Activated CD4-positive, alpha-beta T cell treated with anti-CD3 and anti-CD28 coated beads for 4 hours (primary cell): Measurements from ENCODE around the gene MLLT6.

Experiments used
- DNase-seq, 2 donors: peaks; one replicate each; pipeline ENCODE4 v3.0.0-alpha.2; 2020

The MLLT6 gene

DNA sequence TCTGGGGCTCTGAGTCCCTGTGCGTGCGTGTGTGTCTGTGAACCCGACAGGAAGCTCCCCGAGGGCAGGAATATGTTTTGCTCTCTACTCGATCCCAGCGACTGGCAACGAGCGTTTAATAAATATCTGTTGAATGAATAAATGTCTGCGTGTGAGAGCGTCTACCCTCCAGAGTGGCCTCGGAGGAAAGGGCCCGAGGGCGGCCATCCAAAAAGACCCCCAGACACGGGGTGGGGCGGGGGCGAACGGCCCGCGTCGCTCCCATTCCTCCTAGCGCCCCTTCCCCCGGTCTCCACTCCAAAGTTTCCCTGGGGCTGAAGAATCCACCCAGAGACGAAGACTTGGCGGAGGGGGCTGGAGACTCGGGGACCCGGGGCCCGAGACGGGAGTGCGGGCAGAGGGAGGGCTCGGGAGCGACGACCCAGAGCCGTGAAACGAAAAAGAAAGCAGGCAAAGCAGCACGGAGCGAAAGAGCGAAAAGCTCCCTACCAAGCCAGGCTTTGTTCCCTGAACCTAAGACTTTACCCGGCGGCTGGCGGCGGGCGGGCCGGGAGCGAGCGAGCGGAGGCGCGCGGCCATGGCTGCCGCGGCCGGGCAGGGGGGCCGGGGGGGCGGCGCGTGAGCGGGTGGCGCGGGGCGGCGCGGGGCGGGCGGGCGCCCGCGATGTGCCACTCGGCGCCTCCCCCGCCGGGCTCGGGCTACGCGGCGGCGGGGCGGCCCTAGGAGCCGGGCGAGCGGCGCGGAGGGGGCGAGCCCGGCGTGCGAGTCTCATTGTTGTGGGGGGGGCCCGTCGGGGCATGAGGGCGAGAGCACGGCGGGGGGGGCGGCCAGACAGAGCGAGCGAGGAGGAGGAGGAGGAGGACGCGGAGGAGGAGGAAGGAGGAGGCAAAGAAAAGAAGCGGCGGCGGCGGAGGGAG lies at the start of gene MLLT6:
TSS of gene MLLT6 (plus strand) at position 668 of the 917 bp plus-strand sequence. CDS start 360 bp downstream, outside the sequence.
- DNase-seq, result peak; percentile 88 to 95

DNA sequence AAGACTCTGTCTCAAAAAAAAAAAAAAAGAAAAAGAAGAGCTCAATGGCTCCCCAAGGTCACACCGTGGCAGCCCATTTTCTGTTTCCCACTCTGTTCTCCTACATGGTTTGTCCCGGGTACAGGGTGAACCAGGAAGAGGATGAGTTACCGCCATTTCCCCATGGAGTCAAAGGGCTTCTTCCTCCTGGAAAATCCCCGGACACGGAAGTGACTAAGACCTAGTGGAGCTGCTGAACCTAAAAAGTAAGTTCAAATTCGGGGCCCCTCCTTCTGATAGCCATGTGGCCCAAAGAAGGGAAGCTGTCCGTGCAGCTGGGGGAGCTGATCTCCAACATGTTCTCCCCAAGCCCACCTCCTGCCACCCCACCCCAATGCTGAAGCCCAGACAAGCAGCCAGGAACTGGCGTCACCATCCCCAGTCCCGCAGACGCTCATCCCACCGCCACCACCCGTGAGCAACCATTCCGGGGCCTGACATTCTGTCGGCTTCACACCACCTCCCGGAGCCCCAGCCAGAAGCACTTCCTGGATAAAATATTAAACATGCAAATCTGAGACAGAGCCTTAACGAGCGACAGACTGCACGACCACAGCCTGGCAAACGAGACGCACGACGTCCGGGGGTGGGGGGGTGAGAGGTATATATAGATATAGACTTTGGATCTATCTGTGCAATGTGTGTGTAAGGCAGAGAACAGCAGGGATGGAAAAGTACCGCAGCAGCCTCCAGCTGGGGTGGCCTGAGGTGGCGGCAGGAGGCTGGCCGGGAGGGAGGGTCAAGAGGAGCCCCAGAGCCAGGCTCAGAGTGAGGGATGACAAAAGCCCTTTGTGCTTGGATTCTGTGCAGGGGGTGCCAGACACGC lies 47.9 kb upstream of the MLLT6 start:
- DNase-seq, result no peak

DNA sequence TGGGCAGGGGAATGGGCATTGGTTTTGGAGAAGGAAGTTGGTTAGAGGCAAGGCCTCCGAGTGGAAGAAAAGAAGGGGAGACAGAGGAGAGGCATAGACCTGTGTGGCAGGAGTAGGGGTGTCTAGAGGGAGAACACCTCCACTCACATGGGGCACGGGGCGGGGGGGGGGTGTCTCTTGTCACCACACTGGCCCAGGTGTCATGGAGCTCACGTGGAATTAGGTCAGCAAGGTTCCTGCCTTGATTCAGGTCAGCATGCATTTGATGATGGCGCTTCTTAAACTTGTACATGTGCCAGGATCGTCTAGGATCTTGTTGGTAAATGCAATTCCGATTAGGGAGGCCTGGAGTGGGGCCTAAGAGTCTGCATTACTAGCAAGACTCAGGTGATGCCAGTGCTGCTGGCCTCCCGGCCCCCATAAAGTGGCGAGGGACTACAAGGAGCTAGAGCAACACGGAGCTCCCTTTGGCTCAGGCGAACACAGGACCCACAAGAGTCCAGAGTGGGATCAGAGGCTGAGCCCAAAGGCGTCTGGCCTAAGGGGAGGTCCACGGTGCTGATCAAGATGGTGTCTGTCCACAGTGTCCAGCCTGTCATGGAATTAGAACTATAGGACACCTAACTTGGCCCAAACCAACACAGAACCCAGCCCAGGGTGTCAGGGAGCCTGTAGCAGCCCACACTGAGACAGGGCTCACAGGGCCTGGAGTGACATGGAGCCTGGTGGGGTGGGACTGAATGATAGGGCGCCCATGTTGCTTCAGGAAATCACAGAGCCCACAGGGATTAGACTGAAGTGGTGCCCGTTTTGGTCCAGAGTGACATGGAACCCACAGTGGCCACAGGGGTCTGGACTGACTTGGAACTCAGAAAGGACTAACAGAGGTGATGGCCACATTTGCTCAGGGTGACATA lies 47.0 kb upstream of the MLLT6 start:
- DNase-seq, result no peak

DNA sequence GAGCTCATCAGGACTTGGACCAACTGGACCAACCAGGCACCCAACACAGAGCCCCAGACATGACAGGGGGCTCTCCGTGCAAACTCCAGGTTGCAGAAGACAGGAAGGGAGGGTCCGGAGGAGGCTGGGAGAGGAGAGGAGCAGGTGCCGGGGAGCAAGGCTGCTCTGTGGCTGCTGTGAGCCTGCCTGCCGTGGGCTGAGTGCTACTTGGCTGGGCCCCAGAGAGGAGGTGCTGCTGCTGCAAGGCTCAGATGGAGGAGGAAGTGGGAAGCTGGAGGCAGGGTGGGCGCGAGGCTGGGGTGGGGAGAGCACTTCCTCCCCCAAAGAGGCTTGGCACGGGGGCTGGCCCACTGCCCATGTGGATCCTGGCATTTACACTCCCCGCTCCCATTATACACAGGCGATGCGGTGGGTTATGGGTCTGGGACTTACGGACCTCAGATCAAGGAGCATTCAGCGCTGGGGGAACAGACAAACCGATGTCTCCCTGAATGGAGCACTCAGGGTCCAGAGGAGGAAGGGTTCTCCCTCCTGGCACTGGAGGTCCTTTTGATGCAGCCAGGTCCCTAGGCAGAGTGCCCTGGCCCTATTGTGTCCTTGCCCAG lies 46.2 kb upstream of the MLLT6 start:
- DNase-seq, result no peak

DNA sequence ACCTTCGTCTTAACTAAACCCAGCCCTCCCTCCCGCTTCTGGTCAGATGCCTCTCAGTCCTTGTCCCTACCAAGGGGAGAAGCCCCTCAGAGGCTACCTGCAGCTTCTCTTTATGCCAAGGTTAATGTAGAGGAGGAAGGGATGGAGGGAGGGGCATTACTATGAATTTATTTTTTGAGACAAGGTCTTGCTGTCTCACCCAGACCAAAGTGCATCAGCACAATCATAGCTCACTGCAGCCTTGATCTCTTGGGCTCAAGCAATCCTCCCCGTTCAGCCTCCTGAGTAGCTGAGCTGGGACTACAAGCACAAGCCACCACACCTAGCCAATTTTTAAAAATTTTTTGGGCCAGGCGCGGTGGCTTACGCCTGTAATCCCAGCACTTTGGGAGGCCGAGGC lies 45.7 kb upstream of the MLLT6 start:
- no peak for DNase-seq

DNA sequence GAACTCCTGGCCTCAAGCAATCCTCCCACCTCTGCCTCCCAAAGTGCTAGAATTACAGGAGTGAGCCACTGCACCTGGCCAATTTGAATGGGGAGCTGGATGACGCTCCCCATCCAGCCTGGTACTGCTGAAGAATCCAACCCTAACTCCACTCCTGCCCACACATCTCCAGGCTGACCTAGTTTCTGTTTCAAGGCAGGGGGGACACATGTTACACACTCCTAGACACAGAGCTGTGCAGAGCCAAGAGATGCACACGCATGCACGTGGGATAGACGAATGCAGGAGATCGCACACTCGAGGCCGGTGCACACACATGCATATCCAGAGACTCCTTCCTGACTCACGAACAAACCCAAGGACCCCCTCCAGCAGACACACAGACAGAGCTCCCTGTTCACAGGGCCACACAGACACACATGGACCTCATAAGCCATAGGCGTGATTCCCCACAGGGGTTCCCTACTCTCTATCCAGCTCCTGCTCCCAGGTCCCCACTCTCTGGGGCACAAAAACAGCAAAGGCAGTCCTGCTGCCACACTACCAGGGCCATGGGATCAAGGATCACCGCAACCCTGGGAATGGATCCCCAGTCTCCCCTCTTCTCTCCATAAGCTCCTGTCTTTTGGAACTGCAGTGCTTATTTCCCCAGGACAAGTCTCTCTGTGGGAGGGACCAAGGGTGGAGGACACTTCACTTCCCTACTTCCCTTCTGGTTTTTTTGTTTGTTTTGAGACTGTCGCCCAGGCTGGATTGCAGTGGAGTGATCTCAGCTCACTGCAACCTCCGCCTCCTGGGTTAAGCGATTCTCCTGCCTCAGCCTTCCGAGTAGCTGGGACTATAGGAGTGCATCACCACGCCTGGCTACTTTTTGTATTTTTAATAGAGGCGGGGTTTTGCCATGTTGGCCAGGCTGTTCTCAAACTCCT lies 44.7 kb upstream of the MLLT6 start:
- no peak for DNase-seq

DNA sequence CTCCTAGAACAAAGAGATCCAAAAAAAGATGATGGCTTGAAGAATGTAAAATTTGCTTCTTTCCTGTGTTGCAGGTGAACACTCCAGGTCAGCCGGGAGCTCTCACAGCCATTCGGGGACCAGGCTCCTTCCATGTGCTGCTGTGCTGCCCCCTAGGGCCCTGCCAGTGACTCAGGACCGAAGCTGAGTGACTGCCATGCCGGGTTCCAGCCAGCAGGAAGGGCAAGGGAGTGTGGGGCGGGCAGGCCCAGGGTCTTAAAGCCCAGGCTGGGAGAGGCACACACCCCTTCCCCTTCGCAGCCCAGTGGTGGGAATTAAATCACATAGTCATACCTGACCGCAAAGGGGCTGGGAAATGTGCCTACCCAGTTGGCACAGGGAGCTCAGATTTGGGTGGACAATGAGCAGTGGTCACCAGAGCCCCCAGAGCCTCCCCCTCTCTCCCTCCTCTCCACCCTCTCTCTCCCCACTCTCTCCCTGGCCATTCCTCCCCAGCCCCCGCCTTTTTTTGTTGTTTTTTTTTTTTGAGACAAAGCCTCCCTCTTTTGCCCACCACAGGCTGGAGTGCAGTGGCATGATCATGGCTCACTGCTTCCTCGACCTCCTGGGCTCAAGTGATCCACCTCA lies 41.8 kb upstream of the MLLT6 start:
- DNase-seq, result peak; percentile 29 to 32

DNA sequence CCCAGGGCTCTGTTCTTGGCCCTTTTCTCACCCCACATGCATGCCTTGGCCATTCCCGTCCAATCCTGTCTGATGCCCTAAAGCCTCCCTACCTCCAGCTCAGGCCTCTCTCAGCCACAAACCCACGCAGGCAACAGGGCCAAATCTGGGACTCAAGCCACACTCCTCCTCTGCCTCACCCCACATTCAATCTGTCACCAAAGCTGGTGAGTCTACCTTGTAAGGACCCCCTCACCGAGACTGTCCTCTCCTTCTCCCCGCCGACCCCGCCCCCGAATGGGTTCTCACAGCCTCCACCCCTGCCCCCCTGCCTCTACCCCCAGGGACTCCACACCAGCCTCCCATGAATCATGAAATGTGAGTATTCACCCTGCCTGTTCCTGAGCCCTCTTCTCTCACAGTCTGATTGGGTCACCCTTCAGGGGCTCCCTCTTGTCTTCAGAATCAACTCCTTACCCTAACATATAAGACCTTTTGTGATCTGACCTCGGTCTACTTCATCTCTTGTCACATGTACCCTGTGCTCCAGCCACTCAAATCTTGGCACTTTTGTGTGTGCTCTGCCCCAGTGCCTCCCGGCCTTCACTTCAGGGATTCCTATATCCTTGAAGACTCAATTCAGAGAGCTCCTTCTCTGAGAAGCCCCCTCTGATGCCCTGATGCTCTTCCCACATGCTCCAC lies 41.0 kb upstream of the MLLT6 start:
- no peak for DNase-seq

DNA sequence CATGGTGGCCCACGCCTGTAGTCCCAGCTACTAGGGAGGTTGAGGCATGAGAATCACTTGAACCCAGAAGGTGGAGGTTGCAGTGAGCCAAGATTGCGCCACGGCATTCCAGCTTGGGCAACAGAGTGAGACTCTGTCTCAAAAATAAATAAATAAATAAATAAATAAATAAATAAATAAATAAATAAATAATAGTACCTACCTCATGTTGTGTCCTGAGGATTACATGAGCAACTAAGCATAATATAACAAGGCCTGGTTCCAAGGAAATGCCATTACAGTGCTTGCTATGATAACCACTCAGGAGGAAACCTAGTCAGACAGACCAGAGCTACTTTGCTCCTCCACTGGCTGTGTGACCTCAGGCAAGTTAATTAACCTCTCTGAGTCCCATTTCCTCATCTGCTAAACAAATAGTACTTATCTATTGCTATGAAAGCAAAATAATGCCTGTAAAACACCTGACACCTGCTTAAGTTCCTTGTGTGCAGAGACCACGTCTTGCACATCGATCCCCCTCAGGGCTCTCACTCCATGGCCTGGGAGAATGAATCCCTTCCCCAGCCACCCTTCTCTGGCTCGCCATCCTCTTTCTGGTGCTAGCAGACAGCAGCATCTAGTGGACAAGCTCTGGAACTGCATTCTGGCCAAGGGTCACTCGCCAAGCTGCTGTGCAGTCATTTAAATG lies 37.8 kb upstream of the MLLT6 start:
- DNase-seq, result peak; percentile 53 to 55

DNA sequence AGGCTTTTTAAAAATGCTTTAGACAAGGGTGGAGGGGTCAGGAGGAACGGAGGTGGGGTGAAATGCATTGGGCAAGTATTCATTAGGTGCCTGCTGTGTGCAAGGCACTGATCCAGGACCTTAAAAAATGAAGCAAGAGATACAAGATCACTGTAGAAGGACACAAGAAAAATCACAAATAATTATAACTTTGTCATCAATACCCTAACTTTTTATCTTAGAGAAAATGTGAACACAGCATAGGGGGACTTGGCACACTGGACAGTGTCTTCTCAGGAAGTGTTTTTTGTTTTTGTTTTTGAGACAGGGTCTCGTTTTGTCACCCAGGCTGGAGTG lies 37.3 kb upstream of the MLLT6 start:
- DNase-seq, result no peak

DNA sequence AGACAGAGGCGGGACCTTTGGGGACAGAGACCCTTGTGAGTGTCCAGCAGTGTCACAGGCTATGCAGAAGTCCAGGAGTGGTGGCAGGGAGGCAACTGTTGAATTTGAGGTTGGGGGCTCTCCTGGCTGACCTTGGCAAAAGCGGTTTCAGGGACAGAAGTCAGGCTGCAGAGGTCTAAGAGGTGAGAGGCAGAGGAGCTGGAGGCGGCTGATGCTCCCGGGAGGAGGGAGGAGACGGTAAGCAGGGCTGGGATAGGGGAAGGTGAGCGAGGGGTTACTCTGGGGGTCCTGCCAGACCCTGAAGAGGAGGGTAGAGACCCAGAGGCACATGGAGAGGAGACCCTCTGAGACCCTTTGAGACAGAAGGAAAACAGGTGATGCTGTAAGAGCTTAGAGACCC lies 35.6 kb upstream of the MLLT6 start:
- DNase-seq, result no peak

DNA sequence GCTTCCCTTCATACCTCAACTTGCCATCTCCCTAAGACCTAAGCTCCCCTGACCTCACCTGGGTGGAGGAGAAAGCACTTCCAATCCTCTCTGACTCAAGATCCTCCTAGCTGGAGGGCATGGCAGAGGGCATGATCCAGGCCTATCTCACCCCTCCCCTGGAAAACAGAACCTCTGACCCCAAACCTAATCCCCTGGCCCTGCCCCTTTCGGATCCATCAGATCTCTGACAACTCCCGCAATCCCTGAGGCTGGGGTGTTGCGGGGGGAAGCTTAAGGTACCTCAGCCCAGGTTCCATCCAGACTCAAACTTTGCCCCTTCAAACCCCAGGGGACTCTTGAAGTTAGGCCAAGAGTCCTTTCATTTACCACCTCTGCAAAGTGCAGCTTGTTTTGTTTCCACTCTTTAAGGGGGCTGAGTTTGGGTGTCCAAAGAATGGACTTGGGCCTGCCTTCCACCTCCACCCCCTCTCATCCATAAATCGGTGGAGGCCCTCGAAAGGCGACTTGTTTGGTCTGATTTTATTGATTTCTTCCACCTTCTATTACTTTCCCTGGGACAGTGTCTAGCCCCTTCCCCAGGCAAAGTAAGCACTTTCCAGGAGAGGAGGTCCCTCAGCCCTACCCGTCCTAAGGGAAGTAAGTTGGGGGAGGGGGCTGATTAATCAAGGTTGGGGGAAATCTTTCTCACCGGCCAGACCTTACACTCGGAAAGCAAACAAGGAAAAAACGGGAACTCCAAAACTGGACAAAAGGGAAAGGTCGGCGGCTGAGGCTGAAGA lies 32.9 kb upstream of the MLLT6 start:
- no peak for DNase-seq

DNA sequence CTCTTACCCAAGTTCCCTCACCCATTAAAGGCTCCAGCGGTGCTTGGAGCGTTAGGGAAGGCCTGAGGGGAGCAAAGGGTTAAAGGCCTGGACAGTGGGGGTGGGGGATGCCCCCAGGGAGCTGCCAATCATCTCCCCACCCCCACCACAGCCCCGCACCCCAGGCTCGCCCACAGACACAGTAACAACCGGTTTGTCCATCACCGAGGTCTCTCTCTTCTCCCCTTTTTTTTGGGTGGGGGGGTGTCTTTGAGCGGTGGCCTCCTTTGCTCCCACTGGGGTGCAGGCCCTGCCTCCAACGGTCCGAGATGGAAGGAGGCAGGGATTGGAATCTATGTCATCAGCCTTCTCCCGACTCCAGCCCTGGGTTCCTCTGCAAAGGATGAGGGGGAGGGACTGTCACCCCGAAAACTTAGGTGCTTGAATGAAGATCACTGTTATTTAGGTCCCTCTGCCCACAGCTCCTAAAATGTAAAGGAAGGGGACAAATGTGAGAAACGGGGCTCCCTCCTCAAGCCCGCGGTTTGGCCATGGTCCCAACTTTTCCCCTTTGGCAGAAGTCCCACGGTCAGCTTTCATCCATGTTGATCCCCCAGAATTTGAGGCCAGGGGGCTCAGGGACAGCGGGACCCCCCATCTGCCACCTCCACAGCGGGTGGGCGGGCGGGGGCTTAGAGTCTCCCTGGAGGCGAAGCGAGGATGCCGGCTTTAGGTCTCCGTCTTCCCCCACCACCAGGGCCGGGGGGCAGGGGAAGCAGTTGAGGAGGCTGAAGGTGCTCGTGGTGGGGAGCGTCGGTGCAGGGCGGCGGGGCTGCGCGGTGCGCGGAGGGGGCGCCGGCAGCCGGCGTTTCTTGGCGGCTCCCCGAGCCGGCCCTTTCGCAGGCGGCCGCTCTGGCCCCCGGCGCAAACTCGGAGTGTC lies 32.0 kb upstream of the MLLT6 start:
- DNase-seq, result no peak

DNA sequence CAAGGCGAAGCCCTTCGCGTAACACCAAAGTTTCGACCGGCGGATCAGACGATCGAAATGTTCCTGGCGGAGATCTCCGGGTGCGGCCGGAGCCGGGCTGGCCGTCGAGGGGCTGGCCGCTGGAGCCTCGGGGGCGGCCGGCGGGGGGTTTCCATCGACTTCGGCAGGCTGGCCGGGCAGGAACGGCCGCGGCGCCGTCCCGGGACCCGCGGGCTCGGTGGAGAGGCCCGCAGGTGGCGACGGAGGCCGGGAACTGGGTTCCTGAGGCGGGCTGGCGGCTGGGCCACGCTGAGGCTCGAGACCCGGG lies 31.4 kb upstream of the MLLT6 start:
- no peak for DNase-seq

DNA sequence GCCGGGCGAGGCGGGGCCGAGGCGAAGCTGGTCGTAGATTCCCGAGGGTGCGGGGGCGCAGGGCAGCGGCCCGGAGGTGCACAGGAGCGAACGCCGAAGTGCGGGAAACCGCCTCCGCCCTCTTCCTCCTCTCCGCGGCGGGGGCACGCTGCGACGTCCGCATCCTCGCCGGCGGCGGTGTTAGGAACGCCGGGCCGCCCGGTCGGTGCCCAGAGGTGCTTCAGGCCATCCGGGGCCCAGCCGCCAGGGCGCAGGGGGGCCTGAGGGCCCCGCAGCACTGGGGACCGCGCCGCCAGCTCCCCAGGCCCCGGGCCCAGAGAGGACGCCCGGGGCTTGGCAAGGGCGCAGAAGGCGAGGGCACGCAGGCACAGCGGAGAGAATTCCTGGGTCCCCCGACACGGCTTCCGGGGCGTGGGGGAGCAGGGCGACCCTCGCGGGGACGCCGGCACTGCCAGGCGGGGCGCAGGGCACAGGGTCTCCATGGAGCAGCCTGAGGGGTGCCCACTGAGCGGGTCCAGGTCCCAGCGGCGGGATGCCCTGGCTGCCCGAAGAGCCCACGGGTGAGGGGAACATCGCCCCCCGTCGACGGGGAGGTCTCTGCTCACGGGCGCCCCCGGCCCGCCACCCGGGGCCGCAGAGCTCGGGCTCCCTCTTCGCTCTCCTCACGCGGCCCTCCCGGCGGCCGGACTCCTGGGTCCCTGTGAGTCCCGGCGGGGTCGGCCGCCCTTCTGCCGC lies 30.9 kb upstream of the MLLT6 start:
- DNase-seq, result peak in 1 of 2 donors; percentile 46

DNA sequence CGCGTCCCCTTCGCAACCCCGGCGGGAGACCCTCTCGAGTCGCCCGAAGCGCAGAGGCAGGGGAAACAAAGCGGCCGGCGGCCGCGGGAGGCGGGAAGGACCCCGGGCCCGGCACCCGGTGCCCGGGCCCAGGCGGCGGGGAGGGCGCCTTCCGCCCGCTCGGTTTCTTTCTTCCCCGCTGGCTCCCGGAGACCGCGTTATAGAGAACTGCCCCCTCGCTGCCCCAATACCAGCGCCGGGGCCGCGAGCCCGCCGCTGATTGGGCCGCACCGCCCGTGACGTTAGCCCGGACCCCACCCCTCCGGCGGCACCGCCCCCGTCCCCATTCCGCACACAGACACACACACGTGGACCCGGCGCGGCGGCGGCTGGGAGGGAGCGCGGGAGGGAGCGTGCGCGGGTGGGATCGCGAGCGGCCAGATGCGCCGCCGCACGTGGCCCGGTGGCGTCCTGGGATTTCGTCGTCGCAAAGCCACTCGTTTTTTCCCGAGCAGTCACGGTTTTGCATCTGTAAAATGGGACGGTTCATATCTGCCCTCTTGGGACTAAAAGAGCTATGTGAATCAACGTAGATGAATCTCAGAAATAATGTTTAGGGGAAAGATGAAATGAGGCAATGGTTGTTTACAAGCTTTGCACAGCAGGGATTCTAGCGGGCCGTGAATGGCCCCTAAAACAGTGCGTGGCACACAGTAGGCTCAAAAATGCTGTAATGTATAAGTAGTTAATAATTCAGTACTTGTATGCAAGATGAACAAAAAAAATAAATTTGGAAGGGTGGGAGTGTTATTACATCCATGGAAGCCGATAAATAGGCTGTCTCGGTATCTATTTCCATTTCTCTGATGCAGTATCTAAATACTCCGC lies 30.1 kb upstream of the MLLT6 start, which contains the start of gene EPOP:
TSS of gene EPOP (minus strand) at position 209 of the 867 bp plus-strand sequence. CDS start 462 bp downstream, outside the sequence.
- peak; percentile 92 to 94 for DNase-seq
